Eye (tissue), 1 donor: ENCODE data around the gene RGS8.
"Not testable (repeated sequence)": the region's sequence is repeated elsewhere in the genome, so short reads cannot be mapped to it uniquely, and the experiment has no call there.

Source experiments
- DNase-seq: peaks from one replicate; pipeline ENCODE4 v3.0.0-alpha.2; 2015

The RGS8 gene

GRCh38 chr1:182700351-182700709 is 15.9 kb upstream of the RGS8 start:
- no peak for DNase-seq

- DNase-seq, result peak; percentile 94
Observed at GRCh38 chr1:182699393-182700350, 15.3 kb upstream of the RGS8 start.

DNA sequence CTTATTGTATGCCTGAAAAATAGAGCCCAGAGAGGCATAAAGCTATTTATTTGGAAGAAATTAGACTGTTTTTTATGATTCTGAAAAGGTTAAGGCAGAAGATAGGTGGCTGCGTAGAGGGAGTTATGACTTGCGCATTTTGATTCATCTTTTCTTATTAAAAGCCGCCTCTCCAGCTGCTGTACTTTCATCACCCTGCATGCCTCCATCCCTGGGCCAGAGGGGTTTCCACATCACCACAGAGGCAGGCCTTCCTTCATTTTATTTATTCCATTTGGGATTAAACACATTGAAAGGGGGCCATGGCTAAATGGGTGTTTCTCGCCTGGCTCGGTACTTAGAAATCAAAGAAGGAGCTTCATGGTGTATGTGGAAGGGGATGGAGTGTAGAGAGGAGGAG is 14.6 kb upstream of the RGS8 start:
- no peak for DNase-seq

DNA sequence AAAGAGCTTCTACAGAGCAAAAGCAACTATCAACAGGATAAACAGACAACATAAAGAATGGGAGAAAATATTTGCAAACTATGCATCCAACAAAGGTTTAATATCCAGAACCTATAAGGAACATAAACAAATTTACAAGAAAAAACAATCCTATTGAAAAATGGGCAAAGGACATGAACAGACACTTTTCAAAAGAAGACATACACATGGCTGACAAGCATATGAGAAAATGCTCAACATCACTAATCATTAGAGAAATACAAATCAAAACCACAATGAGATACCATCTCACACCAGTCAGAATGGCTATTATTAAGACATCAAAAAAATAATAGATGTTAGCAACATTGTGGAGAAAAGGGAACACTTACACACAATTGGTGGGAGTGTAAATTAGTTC is 8.8 kb upstream of the RGS8 start:
- DNase-seq, result not testable (repeated sequence)

DNA sequence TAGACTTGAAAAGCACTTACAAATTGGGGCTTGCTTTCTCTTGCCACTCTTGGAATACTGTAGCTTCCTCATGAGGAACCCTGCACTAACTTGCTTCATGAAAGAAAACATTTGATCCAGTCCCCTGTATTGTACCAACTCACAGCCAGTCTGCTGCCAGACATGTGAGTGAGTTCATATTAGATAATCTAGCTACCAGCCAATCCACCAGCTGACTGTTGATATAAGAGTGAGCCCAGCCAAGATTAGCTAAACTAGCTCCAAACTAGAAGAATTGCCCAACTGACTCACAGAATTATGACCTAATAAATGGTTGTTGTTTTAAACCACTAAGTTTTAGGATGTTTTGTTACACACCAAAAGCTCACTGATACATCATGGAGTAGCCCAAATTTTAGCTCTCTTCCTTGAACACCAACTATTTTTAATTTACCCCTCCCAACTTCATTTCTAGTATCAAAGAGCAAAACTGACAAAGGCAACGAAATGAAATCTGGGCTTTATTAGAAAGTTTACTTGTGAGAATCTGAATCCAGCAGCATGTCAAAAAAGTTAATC is 6.6 kb upstream of the RGS8 start:
- no peak for DNase-seq

GRCh38 chr1:182688436-182689205 is 4.2 kb upstream of the RGS8 start:
- no peak for DNase-seq

GRCh38 chr1:182687361-182687760 is 3.0 kb upstream of the RGS8 start:
- DNase-seq, result no peak

DNA sequence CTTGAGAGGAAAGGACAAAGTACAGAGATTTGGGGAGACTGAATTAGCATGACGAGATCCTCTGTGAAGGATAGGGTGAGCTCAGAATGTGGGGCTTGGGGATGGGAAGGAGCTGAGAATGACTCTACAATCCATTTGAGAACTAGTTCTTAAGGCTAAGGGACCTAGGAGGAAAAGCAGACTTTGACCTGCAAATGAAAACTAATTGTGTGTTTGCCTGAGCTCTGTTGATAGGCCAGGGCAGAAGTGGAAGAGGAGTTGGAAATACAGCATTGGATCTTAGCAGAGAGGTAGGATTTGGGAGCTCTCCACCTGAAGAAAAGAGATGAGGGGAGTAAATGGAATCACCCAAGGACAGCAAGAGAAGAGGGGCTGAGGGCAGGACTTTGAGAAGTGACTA is 2.1 kb upstream of the RGS8 start:
- DNase-seq, result no peak

DNA sequence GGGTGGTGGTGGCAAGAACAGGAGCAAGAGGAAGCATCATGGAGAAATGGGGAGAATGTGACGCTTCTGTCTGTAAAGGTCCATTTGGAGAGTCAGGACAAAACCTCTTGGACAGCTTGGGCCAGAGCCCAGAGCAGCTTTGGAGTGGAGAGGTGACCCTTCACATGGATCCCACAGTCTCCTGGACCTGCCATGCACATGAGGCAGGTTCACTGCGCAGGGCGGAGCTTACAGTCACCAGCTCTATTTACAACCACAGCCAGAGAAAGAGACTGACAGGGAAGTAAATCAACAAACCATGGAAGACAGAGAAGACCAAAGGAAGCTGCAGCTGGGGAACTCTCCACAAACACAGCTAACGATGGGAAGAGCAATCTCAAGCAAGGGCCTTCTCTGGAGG is 828 bp upstream of the RGS8 start:
- DNase-seq, result no peak

- DNase-seq, result no peak
Observed at GRCh38 chr1:182682898-182683501, 1.4 kb downstream of the RGS8 start.

GRCh38 chr1:182682406-182682805 is 2.0 kb downstream of the RGS8 start:
- no peak for DNase-seq

DNA sequence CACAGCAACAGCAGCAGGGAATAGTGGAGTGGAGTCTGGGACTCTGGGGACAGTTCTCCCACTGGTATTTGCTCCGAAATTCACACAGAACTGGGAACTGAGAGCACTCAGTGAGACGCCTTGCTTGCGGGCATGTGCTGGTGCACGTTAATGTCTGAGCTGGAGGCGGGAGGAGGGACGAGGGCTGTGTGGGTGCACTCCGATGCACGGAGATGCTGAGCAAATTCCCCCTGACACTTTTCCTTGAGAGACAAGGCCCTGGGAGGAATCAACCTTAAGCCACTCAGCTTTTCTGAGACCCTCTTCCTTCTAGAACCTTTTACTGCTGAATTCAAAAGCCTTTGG is 2.8 kb downstream of the RGS8 start:
- DNase-seq, result peak; percentile 63

DNA sequence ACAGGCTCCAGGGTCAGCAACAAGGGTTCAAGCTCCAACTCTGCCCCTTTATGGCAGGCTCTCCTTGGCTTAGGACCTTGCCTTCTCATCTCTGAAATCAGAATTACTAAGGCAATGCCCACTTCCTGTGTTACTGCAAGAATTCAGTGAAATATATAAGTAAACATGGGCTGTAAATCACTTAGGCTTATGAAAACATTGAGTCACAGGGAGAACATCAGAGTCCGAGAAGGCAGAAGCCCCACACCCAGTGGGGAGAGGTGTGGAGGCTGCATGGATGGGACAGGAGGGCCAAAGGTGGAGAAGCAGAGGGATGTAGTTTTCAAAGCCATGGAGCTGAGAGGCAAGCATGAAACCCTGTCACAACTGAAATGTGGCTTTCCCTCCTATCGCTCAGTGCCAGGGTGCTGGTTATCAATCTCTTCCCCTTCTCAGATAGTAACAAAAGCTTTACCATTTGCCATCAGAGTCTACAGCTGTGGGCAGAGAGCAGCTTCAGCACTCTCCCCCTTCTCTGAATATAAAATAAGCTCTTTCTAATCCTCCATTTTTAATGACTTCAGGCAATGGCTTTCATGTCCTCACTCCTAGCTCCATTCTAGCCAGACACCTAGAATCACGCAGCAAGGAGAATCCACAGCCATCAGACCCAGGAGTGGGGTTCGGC is 3.4 kb downstream of the RGS8 start:
- peak; percentile 46 for DNase-seq

DNA sequence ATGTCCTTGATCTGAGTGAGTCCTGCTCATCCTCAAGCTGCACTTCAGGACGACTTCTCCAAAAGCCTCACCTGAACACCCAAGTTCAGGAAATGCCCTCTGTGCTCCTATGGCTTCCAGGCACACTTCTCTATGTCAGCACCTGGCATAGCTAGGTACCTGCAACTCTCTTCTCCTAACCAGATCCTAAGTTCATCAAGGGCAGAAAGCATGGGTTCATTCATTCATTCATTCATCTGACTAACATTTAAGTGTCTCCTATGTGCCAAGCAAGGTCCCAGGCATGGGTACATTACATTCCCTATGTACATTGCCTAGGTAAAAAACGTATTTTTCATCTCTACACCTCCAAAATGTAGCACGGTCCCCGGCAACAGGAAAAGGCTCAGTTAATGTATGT is 4.0 kb downstream of the RGS8 start:
- DNase-seq, result no peak

DNA sequence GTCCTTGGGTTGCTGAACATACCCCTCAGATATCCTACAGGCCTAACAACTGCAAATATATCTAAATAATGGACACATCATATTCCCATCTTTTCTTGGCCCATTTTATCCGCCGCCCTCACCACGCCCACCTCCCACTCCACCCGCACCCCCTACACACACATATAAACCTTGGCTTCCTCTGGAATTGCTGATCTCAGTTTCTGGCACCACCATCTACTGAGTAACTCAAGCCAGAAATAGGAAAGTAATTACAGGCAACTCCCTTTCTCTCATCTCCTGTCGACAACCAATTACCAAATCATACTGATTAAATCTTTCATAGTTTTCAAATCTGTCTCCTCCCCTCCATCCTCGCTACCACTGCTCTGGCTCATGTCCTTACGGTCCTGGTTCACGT is 4.7 kb downstream of the RGS8 start:
- no peak for DNase-seq

GRCh38 chr1:182677397-182678098 is 6.8 kb downstream of the RGS8 start:
- no peak for DNase-seq

DNA sequence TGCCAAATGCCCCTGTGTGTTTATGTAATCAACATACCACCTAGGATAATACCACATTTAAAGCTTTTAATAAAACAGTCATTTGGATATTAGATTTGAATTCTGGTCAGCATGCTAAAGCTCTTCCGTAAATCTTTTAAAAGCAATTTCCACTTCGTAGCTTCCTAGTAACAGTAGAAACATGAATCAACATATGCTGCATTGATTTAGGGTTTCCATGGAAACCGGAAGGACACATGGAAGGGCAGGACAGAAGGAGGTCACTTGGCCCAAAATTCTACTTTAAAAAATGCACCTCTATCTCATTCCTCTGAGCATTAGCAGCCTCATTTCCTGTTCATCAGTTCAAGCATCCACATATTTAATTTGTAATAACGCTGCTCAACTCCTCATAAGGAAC is 8.1 kb downstream of the RGS8 start:
- DNase-seq, result peak; percentile 66

DNA sequence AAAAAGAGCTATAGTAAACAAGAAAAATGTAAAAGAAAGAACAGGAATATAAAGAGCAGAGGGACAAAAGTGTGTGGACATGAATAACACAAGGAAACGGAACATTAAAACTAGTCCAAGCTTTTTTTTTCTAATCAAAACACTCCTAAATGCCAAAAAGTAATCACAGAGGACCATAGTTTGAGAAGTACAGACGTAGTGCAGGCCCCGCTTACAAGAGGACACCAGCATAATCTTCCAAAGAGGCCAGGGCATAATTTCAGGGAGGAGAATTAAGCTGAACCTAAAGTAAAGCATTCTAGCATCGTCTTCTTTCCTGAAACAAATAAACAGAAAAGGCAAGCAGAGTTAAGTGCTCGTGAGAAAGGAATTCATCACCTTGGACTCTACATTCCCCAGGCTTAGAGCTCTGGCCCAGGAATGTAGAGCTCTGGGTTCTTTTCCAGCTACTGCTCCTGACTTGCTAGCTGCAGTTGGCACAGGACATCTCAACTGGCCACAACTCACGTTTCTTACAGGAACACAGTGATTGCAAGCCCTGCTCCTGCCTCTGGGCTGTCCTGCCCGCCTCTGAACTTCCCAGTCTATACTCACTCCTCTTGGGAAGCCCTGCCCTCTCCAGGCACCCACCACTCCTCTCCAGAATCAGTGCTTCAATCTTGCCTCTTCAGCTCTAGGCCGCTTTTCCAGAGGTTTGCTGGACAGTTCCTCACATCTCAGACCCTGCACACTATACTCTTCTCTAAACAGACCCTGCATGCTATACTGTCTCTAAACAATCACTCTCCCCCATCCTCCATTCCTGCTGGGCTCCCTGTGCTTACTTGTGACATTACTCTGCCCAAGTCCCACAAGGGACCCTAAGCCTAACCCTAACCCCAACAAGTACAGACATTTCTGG is 9.8 kb downstream of the RGS8 start:
- DNase-seq, result no peak

- no peak for DNase-seq
Observed at GRCh38 chr1:182672487-182672836, 11.9 kb downstream of the RGS8 start.

GRCh38 chr1:182671750-182672486 is 12.5 kb downstream of the RGS8 start:
- peak; percentile 91 for DNase-seq
